GM18519 (cell line): ENCODE data around the gene SYT11.
A peak's percentile ranks its signal among the peaks of the same experiment; 100 is the strongest.

Experiments
- ATAC-seq: cut with Tn5 transposase; IDR thresholded peaks from one replicate; pipeline ENCODE4 v1.9.1; 2021; ENCODE audit warnings: mild to moderate bottlenecking, moderate library complexity; ENCODE audit not compliant: unreplicated experiment, low FRiP score

SYT11 gene

GRCh38 chr1:155932487-155932886, 73.1 kb downstream of the SYT11 start:
- ATAC-seq, result no peak

GRCh38 chr1:155933591-155934096, 74.3 kb downstream of the SYT11 start:
- no peak for ATAC-seq

GRCh38 chr1:155934097-155934935, 74.9 kb downstream of the SYT11 start, which contains the start of gene KHDC4:
TSS of gene KHDC4 (minus strand) at chr1:155934413. CDS start at chr1:155934373, 40 bp downstream.
- ATAC-seq, result peak; percentile 76
